K562 (cell line): ENCODE results near the gene TTL. TPM values are rescaled to one million over a fixed set of nuclear protein-coding genes. Genes with fewer than 3 reads are reported as not detected.

Source experiments
- BRCA1 ChIP-seq, 2 experiments: fragments of 450-650 bp in 1 of 2; sonication (generic) in 1 of 2; formaldehyde crosslinking in 1 of 2; IDR thresholded peaks; 2 replicates each; pipeline versions ENCODE4 v1.5.0 to v1.6.1; 2017 to 2020; ENCODE audit warnings: mild to moderate bottlenecking in 1 of 2, missing genetic modification reagents in 1 of 2
- BRD4 ChIP-seq: fragments of 200-600 bp; sonication (generic); IDR thresholded peaks from 2 replicates; pipeline ENCODE4 v1.6.1; 2017; ENCODE audit warnings: inconsistent platforms
- ELF2 ChIP-seq: fragments of 250-450 bp; sonication (Bioruptor Pico); IDR thresholded peaks from 2 replicates; pipeline ENCODE4 v1.5.0; 2021; ENCODE audit warnings: mild to moderate bottlenecking
- FOXM1 ChIP-seq, 2 experiments: fragments of 450-650 bp in 1 of 2; sonication (generic) in 1 of 2; formaldehyde crosslinking in 1 of 2; IDR thresholded peaks; 2 replicates each; pipeline versions ENCODE4 v1.6.1 to v1.9.0; 2017 to 2022; ENCODE audit warnings: low read depth in 2 of 2, mild to moderate bottlenecking in 2 of 2, missing genetic modification reagents in 1 of 2, moderate library complexity in 1 of 2
- GTF2F1 ChIP-seq: IDR thresholded peaks from 2 replicates; pipeline ENCODE4 v1.6.1; 2011; ENCODE audit warnings: low read depth, low read length, improper control_type of control experiment
- HMG20A ChIP-seq: fragments of 450-650 bp; formaldehyde crosslinking; conservative IDR thresholded peaks from 2 replicates; pipeline ENCODE4 v1.4.0; 2020; ENCODE audit warnings: mild to moderate bottlenecking, mixed read lengths
- HNRNPL ChIP-seq: fragments of 200-400 bp; formaldehyde crosslinking; IDR thresholded peaks from 2 replicates; pipeline ENCODE4 v1.6.1; 2017; ENCODE audit warnings: low read depth, mild to moderate bottlenecking, low read length
- KAT7 ChIP-seq: sonication (generic); formaldehyde crosslinking; IDR thresholded peaks from 2 replicates; pipeline ENCODE4 v1.8.0; 2022; ENCODE audit warnings: missing genetic modification reagents, mild to moderate bottlenecking, borderline replicate concordance
- MAFK ChIP-seq: IDR thresholded peaks from 2 replicates; pipeline ENCODE4 v1.6.1; 2011; ENCODE audit warnings: low read length, improper control_type of control experiment
- MTA1 ChIP-seq: fragments of 450-650 bp; IDR thresholded peaks from 2 replicates; pipeline ENCODE4 v1.6.1; 2017; ENCODE audit warnings: borderline replicate concordance
- NFIC ChIP-seq: fragments of 450-650 bp; IDR thresholded peaks from 2 replicates; pipeline ENCODE4 v1.6.1; 2017; ENCODE audit warnings: mild to moderate bottlenecking, inconsistent platforms
- NR1H2 ChIP-seq: sonication (generic); formaldehyde crosslinking; IDR thresholded peaks from 2 replicates; pipeline ENCODE4 v1.4.0; 2020; ENCODE audit warnings: mild to moderate bottlenecking, missing genetic modification reagents
- SMAD2 ChIP-seq: fragments of 150-350 bp; IDR thresholded peaks from 2 replicates; pipeline ENCODE4 v1.6.1; 2014; ENCODE audit warnings: low read depth, mild to moderate bottlenecking, low read length
- SNIP1 ChIP-seq: fragments of 450-650 bp; IDR thresholded peaks from 2 replicates; pipeline ENCODE4 v1.7.1; 2017; ENCODE audit warnings: low read depth, mild to moderate bottlenecking
- ZBED1 ChIP-seq: IDR thresholded peaks from 2 replicates; pipeline ENCODE4 v1.6.1; 2014
- ZNF24 ChIP-seq: fragments of 450-650 bp; IDR thresholded peaks from 2 replicates; pipeline ENCODE4 v1.6.1; 2016
- ZNF551 ChIP-seq: fragments of 250-450 bp; sonication (Bioruptor Pico); IDR thresholded peaks from 2 replicates; pipeline ENCODE4 v1.5.0; 2021; ENCODE audit warnings: mild to moderate bottlenecking, moderate library complexity
- polyA plus RNA-seq, 8 experiments: library from polyadenylated mRNA; depleted of rRNA in 4 of 8; stranded (reverse) in 5 of 8; unstranded in 3 of 8; fragments of >200 nt; fragmentation: Nextera tagmentation in 2 of 8; fragmentation: Illumina TruSeq in 1 of 8; extraction: Ambion mirVana in 2 of 8; extraction: Trizol in 1 of 8; gene quantifications; 2 replicates each; pipeline versions ENCODE4 v1.2.1 to v1.2.3, GENCODE V29; 2011 to 2014; ENCODE audit warnings: inconsistent platforms in 1 of 8, missing spikeins in 1 of 8
- total RNA-seq, 7 experiments: library from RNA; depleted of rRNA in 6 of 7; stranded (reverse); fragments of >200 nt in 6 of 7; fragmentation: Illumina TruSeq in 2 of 7; extraction: Trizol in 2 of 7; gene quantifications; 2 replicates each; pipeline versions ENCODE4 v1.2.1 to v1.2.3, GENCODE V29; 2011 to 2021; ENCODE audit warnings: low replicate concordance in 1 of 7
- TF ChIP-seq, protein P1 (sequence below), 2 experiments: fragments of 450-650 bp in 1 of 2; sonication (generic) in 1 of 2; formaldehyde crosslinking in 1 of 2; IDR thresholded peaks; 2 replicates each; pipeline versions ENCODE4 v1.7.1 to v1.9.0; 2016 to 2022; ENCODE audit warnings: inconsistent platforms in 1 of 2, mild to moderate bottlenecking in 1 of 2, missing genetic modification reagents in 1 of 2

TTL gene
- total and polyA plus RNA-seq, 9 of the 15 experiments (the other 6 are each of a cell fraction or from before 2014, with no cell fraction given) = 9.4 to 54.4 (median 34.9) TPM

DNA sequence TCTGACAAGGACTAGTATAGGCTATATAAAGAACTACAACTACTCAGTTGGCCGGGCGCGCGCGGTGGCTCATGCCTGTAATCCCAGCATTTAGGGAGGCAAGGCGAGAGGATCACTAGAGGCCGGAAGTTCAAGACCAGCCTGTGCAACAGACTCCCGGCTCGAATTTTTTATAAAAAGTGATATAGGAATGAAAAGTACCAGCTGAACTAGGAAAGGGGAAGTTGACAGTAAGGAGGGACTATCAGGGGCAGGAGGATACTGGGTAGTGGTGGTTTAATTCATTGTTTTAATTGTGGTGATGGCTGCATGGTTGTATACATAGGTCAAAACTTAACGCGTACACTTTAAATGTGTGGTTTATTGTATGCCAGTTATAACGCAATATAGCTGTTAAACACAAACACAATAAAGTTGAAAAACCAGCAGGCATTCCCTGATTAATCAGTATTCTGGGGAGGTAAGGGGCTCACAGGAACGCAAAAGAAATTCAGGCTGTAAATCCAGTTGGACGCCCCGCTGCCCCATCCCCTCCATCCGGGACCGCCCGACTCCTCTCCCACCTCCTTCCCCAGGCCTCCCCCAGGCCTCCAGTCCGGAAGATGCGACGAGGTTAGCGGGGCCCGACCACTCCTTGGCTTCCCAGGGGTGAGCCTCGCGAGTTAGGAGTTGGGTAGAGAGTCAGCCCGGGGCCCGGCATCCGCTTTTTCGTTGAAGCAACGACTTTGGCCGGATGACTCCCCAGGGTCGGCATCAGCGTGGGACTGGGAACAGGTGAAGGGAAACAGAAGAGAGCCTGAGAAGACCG, 59.6 kb downstream of the TTL start (continued):
- peak; percentile 36; the same call in 1 of the 2 replicates for TF ChIP-seq KAT7 (CRISPR knock-in tag)
- TF ChIP-seq MTA1 = no peak
- TF ChIP-seq NFIC = no peak
- no peak for TF ChIP-seq HNRNPL
- TF ChIP-seq NR1H2 (CRISPR knock-in tag) = no peak; the same call in none of the 2 replicates
- no peak for TF ChIP-seq ZNF24
- TF ChIP-seq ELF2 (CRISPR knock-in tag) = 0 out of 2 replicates have a peak, but pooled peaks have one; percentile 56
- peak; percentile 64 for TF ChIP-seq FOXM1 (IDR thresholded peaks at IDR 0.05; ENCODE audit: low read depth)
- TF ChIP-seq FOXM1 (CRISPR knock-in tag; IDR thresholded peaks at IDR 0.05; ENCODE audit: low read depth) = no peak
- no peak for TF ChIP-seq SNIP1
- no peak for TF ChIP-seq HMG20A
- no peak for TF ChIP-seq SMAD2
- TF ChIP-seq ZBED1 = no peak
- 0 out of 2 replicates have a peak, but pooled peaks have one; percentile 45 for TF ChIP-seq BRD4
- TF ChIP-seq, protein P1, sequence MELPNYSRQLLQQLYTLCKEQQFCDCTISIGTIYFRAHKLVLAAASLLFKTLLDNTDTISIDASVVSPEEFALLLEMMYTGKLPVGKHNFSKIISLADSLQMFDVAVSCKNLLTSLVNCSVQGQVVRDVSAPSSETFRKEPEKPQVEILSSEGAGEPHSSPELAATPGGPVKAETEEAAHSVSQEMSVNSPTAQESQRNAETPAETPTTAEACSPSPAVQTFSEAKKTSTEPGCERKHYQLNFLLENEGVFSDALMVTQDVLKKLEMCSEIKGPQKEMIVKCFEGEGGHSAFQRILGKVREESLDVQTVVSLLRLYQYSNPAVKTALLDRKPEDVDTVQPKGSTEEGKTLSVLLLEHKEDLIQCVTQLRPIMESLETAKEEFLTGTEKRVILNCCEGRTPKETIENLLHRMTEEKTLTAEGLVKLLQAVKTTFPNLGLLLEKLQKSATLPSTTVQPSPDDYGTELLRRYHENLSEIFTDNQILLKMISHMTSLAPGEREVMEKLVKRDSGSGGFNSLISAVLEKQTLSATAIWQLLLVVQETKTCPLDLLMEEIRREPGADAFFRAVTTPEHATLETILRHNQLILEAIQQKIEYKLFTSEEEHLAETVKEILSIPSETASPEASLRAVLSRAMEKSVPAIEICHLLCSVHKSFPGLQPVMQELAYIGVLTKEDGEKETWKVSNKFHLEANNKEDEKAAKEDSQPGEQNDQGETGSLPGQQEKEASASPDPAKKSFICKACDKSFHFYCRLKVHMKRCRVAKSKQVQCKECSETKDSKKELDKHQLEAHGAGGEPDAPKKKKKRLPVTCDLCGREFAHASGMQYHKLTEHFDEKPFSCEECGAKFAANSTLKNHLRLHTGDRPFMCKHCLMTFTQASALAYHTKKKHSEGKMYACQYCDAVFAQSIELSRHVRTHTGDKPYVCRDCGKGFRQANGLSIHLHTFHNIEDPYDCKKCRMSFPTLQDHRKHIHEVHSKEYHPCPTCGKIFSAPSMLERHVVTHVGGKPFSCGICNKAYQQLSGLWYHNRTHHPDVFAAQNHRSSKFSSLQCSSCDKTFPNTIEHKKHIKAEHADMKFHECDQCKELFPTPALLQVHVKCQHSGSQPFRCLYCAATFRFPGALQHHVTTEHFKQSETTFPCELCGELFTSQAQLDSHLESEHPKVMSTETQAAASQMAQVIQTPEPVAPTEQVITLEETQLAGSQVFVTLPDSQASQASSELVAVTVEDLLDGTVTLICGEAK (IDR thresholded peaks at IDR 0.05) = peak; percentile 32; the same call in 1 of the 2 replicates
- TF ChIP-seq, protein P1 (CRISPR knock-in tag; IDR thresholded peaks at IDR 0.05) = no peak
- no peak for TF ChIP-seq GTF2F1
- TF ChIP-seq BRCA1 (IDR thresholded peaks at IDR 0.05) = no peak
- no peak for TF ChIP-seq BRCA1 (CRISPR knock-in tag; IDR thresholded peaks at IDR 0.05)
- no peak; the same call in 1 of the 2 replicates for TF ChIP-seq MAFK
- 0 out of 2 replicates have a peak, but pooled peaks have one; percentile 56 for TF ChIP-seq ZNF551 (CRISPR knock-in tag)
